ENCODE results near the gene BAIAP3. TPM values are rescaled to one million over a fixed set of nuclear protein-coding genes. Genes with fewer than 3 reads are reported as not detected.

BAIAP3 gene
- total RNA-seq, 2 experiments from 2014 or later = 19.6 to 21.5 TPM

- Histone ChIP-seq H3K36me3 (ENCODE audit: insufficient read depth, low read length) (peaks cover 44% of the 10 kb centered on the region), H3K4me3 (ENCODE audit: low read length) (no peak overlapping the region), H3K4me1 (ENCODE audit: insufficient read depth, low read length) (peaks cover 1% of the 10 kb centered on the region), H3K27me3 (ENCODE audit: control insufficient read depth in 1 of 2, insufficient read depth in 2 of 2, low read length in 2 of 2) (peaks cover 0 to 4% of the 10 kb centered on the region in 2 experiments), H3K9me3 (ENCODE audit: control insufficient read depth in 1 of 2, insufficient read depth in 1 of 2, low read length in 2 of 2) (peaks cover 0 to 12% of the 10 kb centered on the region in 2 experiments), H3K27ac (ENCODE audit: low read depth in 1 of 2, low read length in 2 of 2) (no peak overlapping the region)
- H3K27ac Mint-ChIP-seq = no peak overlapping the region
- H3K36me3 Mint-ChIP-seq (ENCODE audit: low read depth) = peaks cover 24% of the 10 kb centered on the region
- TF ChIP-seq CTCF (IDR thresholded peaks at IDR 0.05) = no peak
- ChIA-PET CTCF (no interaction called here), POLR2A (interaction anchor here (1.4 kb wide), 1 partner anchor 16 kb away, joined by 4 read pairs; the partner anchor contains the start of gene UBE2I)
- ATAC-seq (ENCODE audit: poor library complexity) = no peak
- no peaks in the 10 kb centered on the region for H3K27me3 Mint-ChIP-seq
- intact Hi-C loops (cut with DNase I, micrococcal nuclease) = no loop called here
- no peaks in the 10 kb centered on the region for H3K4me1 Mint-ChIP-seq (ENCODE audit: low read depth)
- DNase-seq = no peak
- no peaks in the 10 kb centered on the region for H3K9me3 Mint-ChIP-seq
- no peak overlapping the region for H3K4me3 Mint-ChIP-seq
Measured at GRCh38 chr16:1325673-1326371, 7.6 kb upstream of the BAIAP3 start.

DNA sequence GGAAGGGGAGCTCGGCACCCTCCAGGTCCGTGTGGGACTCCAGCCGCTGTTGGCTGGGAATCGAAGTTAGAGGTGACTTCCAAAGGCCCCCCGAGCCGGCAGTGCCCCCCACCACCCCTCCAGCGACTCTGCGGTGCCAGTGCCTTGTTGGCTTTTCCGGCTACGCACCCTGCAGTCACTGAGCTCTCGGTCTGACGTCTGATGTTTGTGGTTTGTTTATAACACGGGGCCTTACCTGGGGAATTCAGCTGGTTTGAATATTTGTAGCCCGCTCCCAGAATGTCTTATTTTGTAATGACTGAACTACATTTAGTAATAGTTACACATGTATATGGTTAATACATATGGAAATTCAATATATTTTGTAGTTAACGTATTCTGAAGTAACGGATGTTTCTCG, 7.1 kb upstream of the BAIAP3 start:
- CTCF ChIA-PET = no interaction called here
- ATAC-seq (ENCODE audit: poor library complexity) (no peak), DNase-seq (no peak)
- peaks cover 24% of the 10 kb centered on the region for H3K36me3 Mint-ChIP-seq (ENCODE audit: low read depth)
- peaks cover 3 to 4% of the 10 kb centered on the region in 2 experiments for H3K27me3 ChIP-seq (ENCODE audit: control insufficient read depth in 1 of 2, insufficient read depth in 2 of 2, low read length in 2 of 2)
- peaks cover 7% of the 10 kb centered on the region for H3K4me1 ChIP-seq (ENCODE audit: insufficient read depth, low read length)
- peaks cover 2% of the 10 kb centered on the region for H3K4me1 Mint-ChIP-seq (ENCODE audit: low read depth)
- no peak overlapping the region for H3K4me3 Mint-ChIP-seq
- POLR2A ChIA-PET = interaction anchor here (1.4 kb wide), 1 partner anchor 17 kb away, joined by 4 read pairs; the partner anchor contains the start of gene UBE2I
- no peak overlapping the region for H3K4me3 ChIP-seq (ENCODE audit: low read length)
- intact Hi-C loops (cut with DNase I, micrococcal nuclease) = no loop called here
- H3K27me3 Mint-ChIP-seq = no peaks in the 10 kb centered on the region
- no peaks in the 10 kb centered on the region for H3K9me3 Mint-ChIP-seq
- H3K36me3 ChIP-seq (ENCODE audit: insufficient read depth, low read length) = peaks cover 39% of the 10 kb centered on the region
- H3K27ac ChIP-seq (ENCODE audit: low read depth in 1 of 2, low read length in 2 of 2) = no peak overlapping the region
- TF ChIP-seq CTCF (IDR thresholded peaks at IDR 0.05) = no peak
- no peak overlapping the region for H3K27ac Mint-ChIP-seq
- H3K9me3 ChIP-seq (ENCODE audit: control insufficient read depth in 1 of 2, insufficient read depth in 1 of 2, low read length in 2 of 2) = peaks cover 0 to 15% of the 10 kb centered on the region in 2 experiments

DNA sequence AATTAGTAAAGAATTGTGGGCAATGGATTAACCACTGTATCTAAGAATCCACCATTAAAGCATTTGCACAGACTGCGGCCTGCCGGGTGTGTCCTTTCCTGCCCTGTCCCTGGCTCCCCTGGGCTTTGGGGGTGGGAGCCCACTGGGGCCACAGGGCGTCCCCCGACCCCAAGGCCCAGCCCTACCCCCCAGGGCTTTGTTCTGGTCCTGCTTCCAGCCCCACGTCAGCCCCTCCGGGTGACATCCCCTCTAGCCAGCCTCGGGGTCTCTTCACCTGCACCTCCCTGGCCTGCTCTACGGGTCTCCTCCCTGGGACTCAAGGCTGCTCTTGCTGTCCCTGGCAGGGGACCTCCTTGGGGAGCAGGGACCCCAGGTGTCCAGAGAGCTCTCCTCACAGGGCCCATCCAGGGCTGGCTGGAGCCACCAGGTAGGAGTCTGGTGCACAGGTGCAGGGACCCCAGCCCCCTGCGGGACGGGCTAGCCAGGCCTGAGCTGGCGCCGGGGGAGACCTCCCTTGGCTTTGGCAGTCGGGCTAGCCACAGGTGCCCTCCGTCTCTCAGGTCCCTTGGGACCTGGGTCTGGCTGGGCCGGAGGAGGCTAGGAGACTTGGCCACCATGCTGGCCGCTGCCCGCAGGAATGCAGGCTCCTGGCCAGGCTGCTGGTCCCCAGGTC, 6.4 kb upstream of the BAIAP3 start:
- TF ChIP-seq CTCF (IDR thresholded peaks at IDR 0.05) = no peak
- H3K4me3 Mint-ChIP-seq = no peak overlapping the region
- no peak overlapping the region for H3K27ac Mint-ChIP-seq
- Histone ChIP-seq H3K27me3 (ENCODE audit: control insufficient read depth in 1 of 2, insufficient read depth in 2 of 2, low read length in 2 of 2) (peaks cover 10 to 11% of the 10 kb centered on the region in 2 experiments), H3K27ac (ENCODE audit: low read depth in 1 of 2, low read length in 2 of 2) (no peak overlapping the region), H3K9me3 (ENCODE audit: control insufficient read depth in 1 of 2, insufficient read depth in 1 of 2, low read length in 2 of 2) (peaks cover 0 to 21% of the 10 kb centered on the region in 2 experiments), H3K4me3 (ENCODE audit: low read length) (no peak overlapping the region), H3K4me1 (ENCODE audit: insufficient read depth, low read length) (peaks cover 14% of the 10 kb centered on the region), H3K36me3 (ENCODE audit: insufficient read depth, low read length) (peaks cover 32% of the 10 kb centered on the region)
- POLR2A ChIA-PET = interaction anchor here (1.4 kb wide), 1 partner anchor 18 kb away, joined by 4 read pairs; the partner anchor contains the start of gene UBE2I
- CTCF ChIA-PET = no interaction called here
- H3K9me3 Mint-ChIP-seq = no peaks in the 10 kb centered on the region
- H3K4me1 Mint-ChIP-seq (ENCODE audit: low read depth) = peaks cover 7% of the 10 kb centered on the region
- DNase-seq (no peak), ATAC-seq (ENCODE audit: poor library complexity) (no peak)
- H3K27me3 Mint-ChIP-seq = peaks cover 4% of the 10 kb centered on the region
- H3K36me3 Mint-ChIP-seq (ENCODE audit: low read depth) = peaks cover 24% of the 10 kb centered on the region
- intact Hi-C loops (cut with DNase I, micrococcal nuclease) = no loop called here

Measured in CD4-positive, alpha-beta T cell (primary cell).